Renal pelvis (tissue), 4 donors: ENCODE results near the gene BMP2K. TPM values are rescaled to one million over a fixed set of nuclear protein-coding genes. Genes with fewer than 3 reads are reported as not detected.

Experiments used
- DNase-seq: peaks from one replicate; pipeline ENCODE4 v3.0.0-alpha.2; 2013
- polyA plus RNA-seq, 3 donors: library from polyadenylated mRNA; unstranded; fragments of 120-200 nt; gene quantifications; one replicate each; pipeline ENCODE4 v1.2.1, GENCODE V29; 2013; ENCODE audit not compliant: insufficient read length in 3 of 3

The BMP2K gene
- polyA plus RNA-seq, 3 donors: 22.3 to 28.4 (median 27.8) TPM

- no peak for DNase-seq
These were observed 12.9 kb upstream of the BMP2K start for GRCh38 chr4:78763251-78763650.

GRCh38 chr4:78763763-78764387 is 12.3 kb upstream of the BMP2K start:
- DNase-seq: no peak

GRCh38 chr4:78764498-78764961 is 11.6 kb upstream of the BMP2K start:
- DNase-seq: no peak

GRCh38 chr4:78765432-78766006 is 10.6 kb upstream of the BMP2K start:
- no peak for DNase-seq

- no peak for DNase-seq
These were observed 10.1 kb upstream of the BMP2K start for GRCh38 chr4:78766026-78766425.

GRCh38 chr4:78766650-78767049 is 9.5 kb upstream of the BMP2K start:
- DNase-seq: no peak

GRCh38 chr4:78767350-78767749 is 8.8 kb upstream of the BMP2K start:
- no peak for DNase-seq

- no peak for DNase-seq
These were observed 7.5 kb upstream of the BMP2K start for GRCh38 chr4:78768452-78769180.

GRCh38 chr4:78770091-78770642 is 6.0 kb upstream of the BMP2K start:
- no peak for DNase-seq

GRCh38 chr4:78772526-78773091 is 3.5 kb upstream of the BMP2K start:
- no peak for DNase-seq

- DNase-seq: peak; percentile 54
These were observed 1.7 kb upstream of the BMP2K start for GRCh38 chr4:78774417-78774816.

GRCh38 chr4:78775303-78776078 is 659 bp upstream of the BMP2K start:
- peak; percentile 87 for DNase-seq

GRCh38 chr4:78776729-78777575 is 802 bp downstream of the BMP2K start:
- DNase-seq: peak; percentile 39

- DNase-seq: no peak
These were observed 1.4 kb downstream of the BMP2K start for GRCh38 chr4:78777576-78777940.

- no peak for DNase-seq
These were observed 2.4 kb downstream of the BMP2K start for GRCh38 chr4:78778530-78778929.

GRCh38 chr4:78779280-78779679 is 3.1 kb downstream of the BMP2K start:
- DNase-seq: no peak

- no peak for DNase-seq
These were observed 3.9 kb downstream of the BMP2K start for GRCh38 chr4:78780093-78780492.

- DNase-seq: no peak
These were observed 5.0 kb downstream of the BMP2K start for GRCh38 chr4:78781139-78781538.

- no peak for DNase-seq
These were observed 5.8 kb downstream of the BMP2K start for GRCh38 chr4:78781924-78782323.

GRCh38 chr4:78784236-78784865 is 8.2 kb downstream of the BMP2K start:
- no peak for DNase-seq
